SHP77 (cell line): ENCODE results near the gene ZNF768.
"Not testable (repeated sequence)": the region's sequence is repeated elsewhere in the genome, so short reads cannot be mapped to it uniquely, and the experiment has no call there.

Experiments
- DNase-seq, 2 experiments: peaks; one replicate each; lab custom pipeline; 2025; lab: John Stamatoyannopoulos, UW

The ZNF768 gene

DNA sequence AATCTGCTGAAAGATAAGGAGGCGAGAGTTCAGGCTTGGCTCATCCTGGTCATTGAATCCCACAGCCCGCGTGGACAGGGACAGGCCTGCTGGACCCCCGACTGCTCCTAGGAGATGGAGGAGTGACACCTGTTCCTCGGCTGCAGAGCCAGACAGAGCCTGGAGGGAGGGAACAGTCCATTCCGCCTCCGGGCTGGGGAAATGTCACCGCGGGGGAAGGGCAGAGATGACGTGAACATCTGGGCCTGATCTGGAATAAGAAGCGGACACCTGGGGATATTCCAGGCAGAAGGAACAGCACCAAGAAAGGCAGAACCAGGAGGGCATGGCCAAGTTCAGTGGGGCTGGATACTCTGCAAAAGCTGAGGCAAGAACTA is 6.8 kb upstream of the ZNF768 start:
- DNase-seq: no peak

DNA sequence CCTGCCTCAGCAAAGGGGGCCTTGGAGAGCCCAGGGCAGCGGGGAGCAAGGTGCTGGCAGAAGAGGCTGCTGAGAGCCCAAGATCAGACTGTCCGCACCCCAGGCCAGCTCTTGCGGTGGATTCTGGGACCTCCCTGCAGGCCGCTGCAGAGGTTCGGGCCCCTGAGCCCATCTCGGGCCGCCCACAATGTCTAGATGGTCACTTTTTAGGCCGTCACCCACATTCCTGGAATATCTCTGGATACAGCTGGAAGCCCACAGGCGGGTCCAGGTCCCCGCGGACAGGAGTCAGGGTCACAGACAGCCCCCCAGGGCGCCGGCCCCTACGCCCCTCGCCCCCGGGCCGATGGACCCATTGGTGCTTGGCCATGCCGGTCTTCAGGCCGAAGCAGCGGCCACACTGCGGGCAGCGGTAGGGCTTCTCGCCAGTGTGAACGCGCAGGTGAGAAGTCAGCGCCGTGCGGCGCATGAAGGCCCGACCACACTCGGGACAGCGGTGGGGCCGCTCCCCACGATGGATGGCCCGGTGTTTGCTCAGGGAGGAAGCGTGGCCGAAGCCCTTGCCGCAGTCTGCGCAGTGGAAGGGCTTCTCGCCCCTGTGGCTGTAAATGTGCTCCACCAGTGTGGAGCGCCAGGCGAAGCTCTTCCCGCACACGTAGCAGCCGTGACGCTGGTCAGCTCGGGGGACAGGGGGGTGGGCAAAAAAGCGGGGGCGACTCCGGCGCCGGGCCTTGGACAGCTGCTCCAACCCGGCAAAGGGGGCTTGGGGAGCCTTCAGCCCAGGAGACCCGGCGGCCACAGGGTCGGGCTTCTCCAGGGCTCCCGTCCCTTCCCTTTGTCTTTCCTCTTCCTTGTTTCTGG is 6.1 kb upstream of the ZNF768 start:
- no peak for DNase-seq

DNA sequence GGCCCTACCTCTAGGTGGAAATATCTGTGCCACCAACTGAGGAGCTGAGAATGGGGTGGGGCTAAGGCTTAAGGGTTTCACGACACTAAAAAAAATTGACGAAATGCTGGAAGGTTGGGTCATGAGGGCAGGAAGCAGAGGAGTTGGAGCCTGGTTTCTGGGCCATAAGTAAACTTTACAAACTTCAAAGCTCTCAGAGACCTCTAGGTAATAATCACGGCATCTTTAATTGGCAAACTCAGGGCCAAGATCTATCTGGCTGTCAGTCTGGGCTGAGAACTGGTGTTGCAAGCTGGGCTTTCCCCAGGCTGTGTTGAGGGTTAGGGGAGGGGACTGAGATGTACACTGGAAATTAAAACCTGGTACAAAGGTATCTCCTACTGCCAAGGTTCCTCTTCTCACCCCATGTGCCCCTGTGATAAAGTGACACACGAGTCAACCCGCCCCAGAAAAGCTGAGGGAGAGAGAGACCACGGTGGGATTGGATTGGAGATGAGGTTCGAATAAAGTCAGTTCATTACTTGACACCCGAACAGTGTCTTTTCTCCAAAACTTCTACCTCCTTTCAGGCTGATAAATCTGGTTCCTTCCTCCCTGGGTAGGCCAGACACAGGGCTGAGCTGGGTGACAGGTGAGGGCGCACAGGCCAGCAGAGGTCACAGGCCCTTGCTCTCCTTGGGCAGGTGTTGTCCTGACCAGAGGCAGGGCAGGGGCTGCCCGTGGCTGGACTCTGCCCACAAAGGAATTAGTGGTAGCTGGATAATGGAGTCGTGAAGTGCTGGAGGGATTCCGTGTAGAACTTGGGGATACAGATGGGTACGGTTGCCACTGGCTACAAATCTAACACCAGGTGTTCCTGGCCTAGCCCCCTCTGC is 4.0 kb upstream of the ZNF768 start:
- no peak for DNase-seq

DNA sequence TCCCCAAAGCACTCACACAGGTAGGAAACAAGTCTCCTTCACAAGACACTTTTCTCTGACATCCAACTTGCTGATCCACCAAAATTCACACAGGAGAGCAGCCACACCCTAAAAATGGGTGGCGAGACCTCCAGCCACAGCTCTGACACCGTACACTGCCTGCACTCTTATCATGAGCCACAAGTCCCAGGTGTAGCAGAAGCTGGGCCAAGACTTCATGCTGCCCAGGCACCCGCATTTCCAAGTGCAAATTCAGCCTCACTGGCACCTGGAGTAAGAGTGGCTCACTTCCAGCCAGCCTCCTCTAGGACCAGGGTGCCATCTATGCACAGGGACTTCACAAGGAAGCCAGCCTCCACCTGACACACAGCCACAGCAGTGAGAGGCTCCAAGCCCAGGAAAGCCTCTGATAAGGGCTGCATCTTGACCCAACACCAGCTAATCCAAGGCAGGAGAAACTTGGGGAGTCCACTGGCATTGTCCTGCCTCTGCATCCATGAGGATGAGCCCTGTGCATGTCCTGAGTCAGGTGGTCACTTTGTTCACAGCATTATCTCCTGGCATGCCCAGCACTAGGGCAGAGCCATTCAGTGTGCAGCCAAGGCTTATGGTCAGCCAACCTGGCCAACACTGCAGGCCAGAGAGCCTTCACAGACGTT is 2.6 kb upstream of the ZNF768 start:
- no peak for DNase-seq

DNA sequence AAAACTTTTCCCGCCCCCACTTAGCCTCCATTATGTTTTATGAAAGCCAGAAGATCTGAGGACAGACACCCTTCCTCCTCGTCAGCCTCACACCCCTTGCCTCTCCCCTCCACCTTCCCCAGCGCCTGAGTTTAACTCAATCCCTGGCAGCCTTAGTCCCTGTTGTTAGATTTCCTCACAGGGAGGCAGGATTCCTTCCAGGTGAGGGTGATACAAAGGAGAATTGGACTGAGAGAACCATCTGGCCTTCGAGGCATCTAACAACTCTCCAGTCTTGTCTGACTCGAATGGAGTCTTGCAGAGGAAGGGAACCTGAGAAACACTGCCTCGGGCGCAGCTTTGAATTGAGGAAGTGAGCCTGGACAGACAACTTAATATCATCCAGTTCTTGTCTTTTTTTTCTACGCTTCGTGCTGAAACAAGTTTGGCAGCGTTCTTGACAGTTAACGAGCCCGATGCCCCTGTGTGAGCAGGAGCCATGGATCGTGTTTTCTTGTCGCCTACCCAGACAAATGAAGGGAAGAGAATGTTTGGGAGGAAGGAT is 1.3 kb upstream of the ZNF768 start:
- DNase-seq: no peak

DNA sequence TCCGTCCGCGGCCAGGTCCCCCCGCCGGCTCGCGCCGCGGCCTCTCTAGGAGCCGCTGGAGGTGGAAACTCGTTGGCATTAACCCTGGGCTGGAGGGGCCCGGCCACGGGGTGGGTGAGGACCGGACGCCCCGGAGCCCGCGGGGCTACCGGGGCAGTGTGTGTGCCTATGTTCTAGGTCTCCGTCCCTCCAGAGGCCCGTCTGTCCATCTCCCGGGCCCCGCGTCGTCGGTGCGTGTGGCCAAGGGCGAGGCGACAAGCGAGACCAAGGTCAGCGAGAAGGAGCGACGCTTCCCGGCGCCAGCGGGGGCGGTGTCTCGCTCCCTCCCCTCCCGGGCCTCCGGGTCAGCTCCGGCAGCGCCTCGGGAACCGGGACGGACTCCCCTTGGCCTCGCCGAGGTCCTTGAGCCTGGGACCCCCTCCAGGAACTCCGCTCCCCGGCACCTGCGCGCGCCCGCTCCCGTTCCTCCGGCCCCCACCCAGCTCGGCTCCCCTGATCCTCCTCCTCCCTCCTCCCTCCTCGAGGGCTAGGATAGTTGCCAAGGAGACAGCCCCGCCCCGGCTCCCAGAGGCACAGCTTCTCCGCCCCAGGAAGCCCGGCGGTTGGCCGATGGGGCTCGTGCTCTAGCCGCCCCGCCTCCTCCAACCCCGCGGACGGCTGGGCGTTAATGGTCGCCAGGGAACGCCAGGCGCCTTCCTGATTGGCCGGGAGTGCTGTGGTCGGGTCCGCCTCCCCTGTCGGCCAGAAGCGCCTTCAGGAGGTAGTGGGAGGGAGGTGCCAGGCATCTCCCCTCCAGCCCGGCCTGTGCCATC is 663 bp upstream of the ZNF768 start:
- peak; percentile 99 to 100 for DNase-seq

DNA sequence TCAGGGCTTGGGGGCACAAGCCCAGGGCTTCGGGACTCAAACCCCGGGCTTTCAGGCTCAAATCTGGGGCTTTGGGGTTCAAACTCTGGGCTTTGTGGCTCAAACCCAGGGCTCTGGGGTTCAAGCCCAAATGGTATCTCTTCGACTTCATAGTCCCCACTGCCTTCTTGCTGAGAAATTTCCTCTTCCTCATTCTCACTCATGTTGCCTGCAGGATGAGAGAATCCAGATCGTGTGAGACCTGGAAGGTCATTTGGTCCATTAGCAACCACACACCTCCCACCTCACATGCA is 576 bp downstream of the ZNF768 start:
- DNase-seq: no peak

DNA sequence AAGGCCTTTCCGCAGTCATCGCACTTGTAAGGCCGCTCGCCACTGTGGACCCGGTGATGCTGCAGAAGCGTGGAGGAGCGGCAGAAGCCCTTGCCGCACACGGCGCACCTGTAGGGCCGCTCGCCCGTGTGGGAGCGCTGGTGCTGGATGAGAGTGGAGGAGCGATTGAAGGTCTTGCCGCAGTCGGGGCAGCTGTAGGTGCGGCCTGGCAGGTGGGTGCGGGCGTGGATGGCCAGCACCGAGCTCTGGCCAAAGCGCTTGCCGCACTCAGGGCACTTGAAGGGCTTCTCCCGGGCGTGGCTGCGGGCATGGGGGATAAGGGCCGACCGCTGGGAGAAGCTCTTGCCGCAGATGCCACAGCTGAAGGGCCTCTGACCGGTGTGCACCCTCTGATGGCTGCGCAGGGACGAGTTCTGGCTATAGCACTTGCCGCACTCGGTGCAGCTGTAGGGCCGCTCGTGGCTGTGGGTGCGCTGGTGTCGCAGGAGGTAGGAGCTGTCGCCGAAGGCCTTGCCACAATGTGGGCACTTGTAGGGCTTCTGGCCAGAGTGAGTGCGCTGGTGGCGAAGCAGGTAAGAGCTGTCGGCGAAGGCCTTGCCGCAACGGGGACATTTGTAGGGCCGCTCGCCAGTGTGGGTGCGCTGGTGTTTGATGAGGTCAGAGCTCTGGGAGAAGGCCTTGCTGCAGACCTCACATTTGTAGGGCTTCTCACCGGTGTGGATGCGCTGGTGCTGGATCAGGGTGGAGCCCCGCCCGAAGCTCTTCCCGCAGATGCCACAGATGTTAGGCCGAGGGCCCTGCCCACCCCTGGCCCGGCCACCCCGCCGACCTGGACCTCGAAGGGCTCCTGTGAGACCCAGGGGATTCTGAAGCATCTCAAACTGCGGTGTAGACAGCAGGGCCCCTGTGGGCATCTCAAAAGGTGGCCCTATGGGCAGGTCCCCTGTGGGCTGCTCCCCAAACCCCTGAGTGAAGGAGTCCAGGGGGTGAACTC is 1.5 kb downstream of the ZNF768 start:
- no peak for DNase-seq

DNA sequence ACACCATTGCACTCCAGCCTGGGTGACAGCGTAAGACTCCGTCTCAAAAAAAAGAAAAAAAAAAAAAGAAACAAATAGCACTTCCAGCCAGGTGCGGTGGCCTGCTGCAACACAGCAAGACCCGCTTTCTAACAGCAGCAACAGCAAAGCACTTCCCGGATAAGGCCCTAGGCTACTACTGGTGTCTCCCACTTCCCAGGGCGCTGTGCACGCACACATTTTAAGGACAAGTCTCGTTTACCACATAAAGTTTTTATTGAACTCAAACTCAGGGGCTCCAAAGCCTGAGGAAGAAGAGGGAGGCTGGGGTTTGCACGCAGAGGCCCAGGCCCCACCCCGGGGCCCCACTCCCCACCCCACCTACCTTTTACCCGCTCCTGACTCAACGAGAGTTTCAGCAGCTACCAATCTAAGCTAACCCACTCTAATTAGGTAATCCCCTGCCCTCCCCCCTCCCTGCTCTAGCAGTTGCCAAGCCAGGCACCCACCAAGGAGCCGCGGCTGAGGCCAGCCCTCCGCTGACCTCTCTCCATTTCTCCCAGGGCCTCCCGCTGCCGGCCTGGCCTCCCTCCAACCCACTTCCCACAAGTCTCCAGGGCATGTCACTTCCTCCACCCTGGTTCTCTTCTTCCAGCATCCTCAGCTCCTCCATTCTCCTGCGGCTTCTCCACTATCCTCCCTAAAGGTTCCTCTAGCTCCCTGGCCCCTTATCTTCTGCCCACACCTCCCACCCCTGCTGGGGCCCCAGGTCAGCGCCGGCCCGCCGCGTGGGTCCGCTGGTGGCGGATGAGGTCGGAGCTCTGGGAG is 2.4 kb downstream of the ZNF768 start:
- DNase-seq: no peak

DNA sequence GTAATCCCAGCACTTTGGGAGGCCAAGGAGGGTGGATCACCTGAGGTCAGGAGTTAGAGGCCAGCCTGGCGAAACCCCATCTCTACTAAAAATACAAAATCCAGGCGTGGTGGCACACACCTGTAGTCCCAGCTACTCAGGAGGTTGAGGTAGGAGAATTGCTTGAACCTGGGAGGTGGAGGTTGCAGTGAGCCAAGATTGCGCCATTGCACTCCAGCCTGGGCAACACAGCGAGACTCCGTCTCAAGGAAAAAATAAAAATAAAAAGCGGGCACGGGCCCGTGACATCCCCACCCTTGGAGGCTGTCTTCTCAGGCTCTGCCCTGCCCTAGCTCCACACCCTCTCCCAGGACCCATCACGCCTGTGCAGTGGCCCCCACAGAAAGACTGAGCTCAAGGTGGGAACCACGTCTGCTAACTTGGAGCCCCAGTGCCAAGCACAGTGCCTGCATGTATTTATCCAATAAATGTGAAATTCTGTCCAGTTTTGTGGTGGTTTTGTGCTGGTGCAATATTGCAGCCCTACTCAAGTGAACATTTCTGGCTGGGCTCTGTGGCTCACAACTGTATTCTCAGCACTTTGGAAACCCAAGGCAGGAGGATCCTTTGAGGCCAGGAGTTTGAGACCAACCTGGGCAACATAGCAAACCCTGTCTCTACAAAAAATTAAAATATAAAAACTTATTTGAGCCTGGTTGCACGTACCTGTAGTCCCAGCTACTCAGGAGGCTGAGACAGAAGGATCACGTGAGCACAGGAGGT is 3.5 kb downstream of the ZNF768 start:
- DNase-seq: not testable (repeated sequence)

DNA sequence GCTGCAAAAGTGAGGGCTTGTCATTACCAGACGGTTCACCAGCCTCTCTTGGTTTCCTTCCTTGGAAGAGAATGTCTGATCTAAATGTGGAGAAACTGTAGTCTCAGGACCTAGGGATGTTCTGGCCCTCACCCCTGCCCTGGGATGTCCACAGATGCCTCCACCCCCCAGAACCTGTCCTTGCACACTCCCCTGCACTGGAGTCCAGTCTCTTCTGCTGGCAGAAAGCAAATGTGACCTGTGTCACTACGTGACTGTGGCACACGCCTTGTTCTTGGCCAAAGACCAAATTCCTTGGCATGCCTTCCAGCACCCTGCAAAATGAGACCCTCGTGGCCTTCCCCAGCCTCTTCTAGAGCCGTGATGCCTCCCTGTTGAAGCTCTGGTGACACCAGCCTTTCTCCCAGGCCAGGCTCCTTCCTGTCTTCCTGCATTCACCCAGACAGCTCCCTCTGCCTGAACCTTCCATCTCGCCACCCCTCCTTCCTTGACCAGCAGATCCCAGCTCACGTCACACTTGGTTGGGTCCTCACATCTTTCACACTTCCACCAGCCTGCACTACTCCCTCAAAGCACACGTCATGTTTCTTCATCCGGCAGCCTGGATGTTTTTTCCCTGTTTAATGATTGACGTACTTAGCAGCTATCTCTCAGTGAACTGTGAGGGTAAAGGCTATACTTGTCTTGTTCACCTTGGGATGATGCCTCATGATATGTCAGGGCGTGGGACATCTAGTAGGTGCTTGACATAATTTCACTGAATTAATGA is 4.3 kb downstream of the ZNF768 start:
- no peak for DNase-seq

DNA sequence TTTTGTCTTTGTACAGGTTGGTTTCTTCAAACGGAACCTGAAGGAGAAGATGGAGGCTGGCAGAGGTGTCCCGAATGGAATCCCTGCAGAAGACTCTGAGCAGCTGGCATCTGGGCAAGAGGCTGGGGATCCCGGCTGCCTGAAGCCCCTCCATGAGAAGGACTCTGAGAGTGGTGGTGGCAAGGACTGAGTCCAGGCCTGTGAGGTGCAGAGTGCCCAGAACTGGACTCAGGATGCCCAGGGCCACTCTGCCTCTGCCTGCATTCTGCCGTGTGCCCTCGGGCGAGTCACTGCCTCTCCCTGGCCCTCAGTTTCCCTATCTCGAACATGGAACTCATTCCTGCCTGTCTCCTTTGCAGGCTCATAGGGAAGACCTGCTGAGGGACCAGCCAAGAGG is 4.9 kb downstream of the ZNF768 start:
- DNase-seq: no peak

DNA sequence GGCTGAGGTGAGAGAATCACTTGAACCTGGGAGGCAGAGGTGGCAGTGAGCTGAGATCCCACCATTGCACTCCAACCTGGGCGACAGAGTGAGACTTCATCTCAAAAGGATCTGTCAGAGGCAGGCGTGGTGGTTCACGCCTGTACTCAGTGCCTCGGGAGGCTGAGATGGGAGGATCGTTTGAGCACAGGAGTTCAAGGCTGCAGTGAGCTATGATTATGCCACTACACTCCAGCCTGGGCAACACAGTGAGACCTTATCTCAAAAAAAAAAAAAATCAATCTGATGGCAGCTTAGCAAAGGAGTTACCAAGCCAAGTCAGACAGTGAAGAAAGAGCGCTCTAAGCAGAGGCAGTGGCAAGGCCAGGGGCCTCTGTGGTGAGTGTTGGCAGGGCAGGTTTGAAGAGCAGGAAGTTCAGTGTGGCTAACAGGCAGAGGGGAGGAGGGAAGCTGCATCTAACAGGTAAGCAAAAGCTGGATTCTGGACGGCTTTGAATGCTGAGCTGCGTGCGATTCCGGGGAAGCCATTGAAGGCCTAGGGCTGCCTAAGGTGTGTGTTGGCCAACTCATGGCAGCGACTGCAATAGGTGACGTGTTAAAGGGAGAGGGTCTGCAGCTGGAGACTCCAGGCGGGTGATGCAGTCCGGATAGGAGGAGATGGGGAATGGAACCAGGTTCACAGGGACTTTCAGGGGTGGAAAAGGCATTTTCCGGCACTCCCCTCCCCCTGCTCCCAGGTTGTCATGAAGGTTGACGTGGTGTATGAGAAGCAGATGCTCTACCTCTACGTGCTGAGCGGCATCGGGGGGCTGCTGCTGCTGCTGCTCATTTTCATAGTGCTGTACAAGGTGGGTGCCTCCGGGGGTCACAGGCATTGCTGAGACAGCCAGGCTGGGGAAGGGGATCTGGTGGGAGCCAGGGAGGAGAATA is 7.0 kb downstream of the ZNF768 start:
- DNase-seq: no peak

DNA sequence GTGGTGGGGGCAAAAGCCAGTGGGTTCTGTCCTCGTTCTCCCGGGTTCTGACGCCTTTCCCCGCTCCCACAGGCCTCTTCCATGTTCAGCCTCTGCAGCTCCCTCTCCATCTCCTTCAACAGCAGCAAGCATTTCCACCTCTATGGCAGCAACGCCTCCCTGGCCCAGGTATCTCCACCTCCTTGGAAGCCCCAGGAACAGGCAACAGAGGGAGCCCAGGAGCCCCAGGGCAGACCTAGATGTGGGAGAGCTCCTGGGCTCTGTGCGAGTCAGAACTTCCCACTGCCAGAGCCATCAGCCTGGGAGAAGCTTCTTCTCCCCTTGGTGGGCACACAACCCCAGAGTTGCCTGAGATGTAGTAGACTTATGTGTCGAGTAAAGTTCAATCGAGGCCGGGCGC is 7.8 kb downstream of the ZNF768 start:
- no peak for DNase-seq

DNA sequence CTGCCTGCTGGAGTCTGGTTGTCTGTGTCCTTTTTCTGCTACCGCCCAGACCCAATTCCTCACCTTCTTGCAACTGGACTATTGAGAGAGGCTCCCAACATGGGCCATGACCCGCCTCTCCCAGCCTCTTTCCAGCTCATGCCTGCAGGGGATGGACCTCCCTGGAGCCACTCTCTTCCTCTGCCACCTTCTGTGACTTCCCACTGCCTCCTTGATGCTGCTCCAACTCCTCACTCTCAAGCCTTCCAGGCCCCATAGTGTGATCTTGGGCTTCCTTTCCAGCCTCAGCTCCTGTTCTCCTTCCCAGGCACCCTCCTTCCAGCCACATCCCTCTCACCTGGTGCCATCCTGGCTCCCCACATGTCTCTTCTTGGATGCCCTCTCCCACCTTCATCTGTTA is 11.1 kb downstream of the ZNF768 start:
- no peak for DNase-seq

DNA sequence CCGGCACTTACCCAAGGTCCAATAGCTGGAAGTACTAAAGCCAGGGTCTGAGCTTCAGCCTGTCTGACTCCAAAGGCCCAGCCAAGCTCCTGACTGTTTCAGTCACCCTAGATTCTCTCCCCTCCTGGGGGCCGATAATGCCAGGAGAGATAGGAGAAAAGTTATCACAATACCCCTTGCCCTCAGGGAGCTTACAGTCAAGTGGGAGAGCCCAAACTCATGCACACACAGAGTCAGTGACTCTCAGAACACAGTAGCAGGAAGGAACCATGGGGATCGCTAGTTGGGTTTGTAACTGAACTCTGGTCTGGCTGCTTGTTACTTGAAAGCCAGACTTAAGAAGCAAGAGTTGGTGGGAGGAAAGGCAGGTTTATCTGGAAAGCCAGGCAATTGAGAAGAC is 14.9 kb downstream of the ZNF768 start:
- no peak for DNase-seq

DNA sequence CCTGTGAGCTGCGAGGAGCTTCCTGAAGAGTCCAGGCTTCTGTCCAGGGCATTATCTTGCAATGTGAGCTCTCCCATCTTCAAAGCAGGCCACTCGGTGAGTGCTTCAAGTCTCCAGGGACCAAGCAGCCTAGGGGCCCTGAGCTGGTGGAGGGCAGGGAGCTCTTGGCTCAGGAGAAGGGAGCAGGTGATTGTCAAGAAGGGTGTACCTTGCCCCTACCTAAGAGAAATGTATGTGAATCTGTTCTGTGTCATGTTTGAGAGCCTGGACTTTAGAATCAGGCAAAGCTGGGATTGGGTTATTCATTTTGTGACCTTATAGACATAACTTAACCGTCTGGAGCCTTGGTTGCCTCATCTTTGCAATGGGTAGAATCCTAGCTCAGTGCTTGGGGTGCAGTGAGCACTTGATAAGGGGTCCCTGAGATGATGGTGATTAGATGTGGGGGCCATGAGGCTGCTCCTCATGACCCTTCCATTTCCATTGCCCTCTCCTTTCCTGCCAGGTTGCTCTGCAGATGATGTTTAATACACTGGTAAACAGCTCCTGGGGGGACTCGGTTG is 15.9 kb downstream of the ZNF768 start:
- no peak for DNase-seq
